ENCODE results near the gene SKAP1. TPM values are rescaled to one million over a fixed set of nuclear protein-coding genes. Genes with fewer than 3 reads are reported as not detected.
"Not testable (repeated sequence)": the region's sequence is repeated elsewhere in the genome, so short reads cannot be mapped to it uniquely, and the experiment has no call there.

Gene SKAP1
- total and polyA plus RNA-seq, 2 of the 13 experiments (the other 11 are each of a cell fraction or from before 2014, with no cell fraction given) = 0.21 TPM; not detected in 1

- H3K4me1 ChIP-seq (ENCODE audit: insufficient read depth, low read length); H3K4me2 ChIP-seq (ENCODE audit: low read depth, low read length); ATAC-seq; H3K4me3 ChIP-seq (replicated peaks in 1 of 3; ENCODE audit: insufficient read depth in 1 of 3, low read depth in 2 of 3, low read length in 3 of 3); H3K9me3 ChIP-seq (ENCODE audit: low read length); H3K9ac ChIP-seq (ENCODE audit: insufficient read depth, low read depth, low read length); H3K27me3 ChIP-seq (ENCODE audit: control insufficient read depth in 1 of 2, insufficient read depth in 2 of 2, low read length in 2 of 2); DNase-seq (ENCODE audit: low spot score); CTCF ChIA-PET (ENCODE audit: low intra/inter-chr PET ratio, low total read pairs); H4K20me1 ChIP-seq (ENCODE audit: insufficient read depth, low read length); H3K36me3 ChIP-seq (replicated peaks in 1 of 2; ENCODE audit: control insufficient read depth in 1 of 2, insufficient read depth in 2 of 2, low read length in 2 of 2); in situ Hi-C loops (cut with HindIII; ENCODE audit: extremely low pct_ligation_motif_present, low pct_unique_long_range_greater_than_20kb); BruUV-seq (replicated peaks); FAIRE-seq; H3K27ac ChIP-seq (ENCODE audit: extremely low read length, insufficient read depth, low read length); POLR2A ChIA-PET; H2AFZ ChIP-seq (ENCODE audit: low read length); H3K79me2 ChIP-seq (ENCODE audit: insufficient read depth, low read length): not testable (repeated sequence)
- WGBS (ENCODE audit: low lambda C conversion rate) = 17% methylated on average over 2 of the region's 2 CpGs
- TF ChIP-seq ATM (IDR thresholded peaks at IDR 0.05; ENCODE audit: borderline replicate concordance) = 0 out of 2 replicates have a peak, but pooled peaks have one; percentile 55
- intact Hi-C loops (cut with micrococcal nuclease; ENCODE audit: unreplicated experiment) = loop anchor here (10.0 kb wide), 1 partner anchor 183 kb away; no protein-coding TSS in a partner anchor
Measured at GRCh38 chr17:48337903-48338302, 92.1 kb downstream of the SKAP1 start.

- Histone ChIP-seq H3K4me2 (ENCODE audit: low read depth, low read length) (no peak overlapping the region), H3K9ac (ENCODE audit: insufficient read depth, low read depth, low read length) (no peak overlapping the region), H3K79me2 (ENCODE audit: insufficient read depth, low read length) (no peaks in the 10 kb centered on the region), H3K4me1 (ENCODE audit: insufficient read depth, low read length) (no peaks in the 10 kb centered on the region), H3K27me3 (ENCODE audit: control insufficient read depth in 1 of 2, insufficient read depth in 2 of 2, low read length in 2 of 2) (no peaks in the 10 kb centered on the region; a peak in 1 of 5 replicates), H3K4me3 (replicated peaks in 1 of 3; ENCODE audit: insufficient read depth in 1 of 3, low read depth in 2 of 3, low read length in 3 of 3) (no peak overlapping the region), H4K20me1 (ENCODE audit: insufficient read depth, low read length) (no peaks in the 10 kb centered on the region), H3K36me3 (replicated peaks in 1 of 2; ENCODE audit: control insufficient read depth in 1 of 2, insufficient read depth in 2 of 2, low read length in 2 of 2) (no peaks in the 10 kb centered on the region), H2AFZ (ENCODE audit: low read length) (no peak overlapping the region), H3K9me3 (ENCODE audit: low read length) (no peaks in the 10 kb centered on the region), H3K27ac (ENCODE audit: extremely low read length, insufficient read depth, low read length) (no peak overlapping the region)
- no TSS peak for BruUV-seq (replicated peaks)
- no peak for ATAC-seq
- FAIRE-seq = no peak
- intact Hi-C loops (cut with micrococcal nuclease; ENCODE audit: unreplicated experiment) (loop anchor here (1.0 to 10.0 kb wide), 3 partner anchors 182 to 281 kb away; no protein-coding TSS in a partner anchor), in situ Hi-C loops (cut with HindIII; ENCODE audit: extremely low pct_ligation_motif_present, low pct_unique_long_range_greater_than_20kb) (no loop called here)
- WGBS (ENCODE audit: low lambda C conversion rate) = 0% methylated on average over 2 of the region's 2 CpGs
- DNase-seq (ENCODE audit: low spot score) = no peak
- POLR2A ChIA-PET = no interaction called here
- CTCF ChIA-PET (ENCODE audit: low intra/inter-chr PET ratio, low total read pairs) = interaction anchor here (2.4 kb wide), 1 partner anchor 282 kb away, joined by 10 read pairs; no protein-coding TSS in a partner anchor
- no peak for TF ChIP-seq ZNF761 (CRISPR knock-in tag; conservative IDR thresholded peaks at IDR 0.05)
- TF ChIP-seq HHEX (CRISPR knock-in tag; IDR thresholded peaks at IDR 0.05) = no peak
- no peak for TF ChIP-seq SYNCRIP (IDR thresholded peaks at IDR 0.05; ENCODE audit: insufficient read depth, low read depth, low read length)
- no peak for TF ChIP-seq ZNF776 (CRISPR knock-in tag; IDR thresholded peaks at IDR 0.05)
- no peak for TF ChIP-seq SCMH1 (CRISPR knock-in tag; IDR thresholded peaks at IDR 0.05; ENCODE audit: borderline replicate concordance)
- TF ChIP-seq SOX6 (IDR thresholded peaks at IDR 0.05) = no peak
- no peak for TF ChIP-seq SOX6 (CRISPR knock-in tag; IDR thresholded peaks at IDR 0.05)
- TF ChIP-seq ATF5 (CRISPR knock-in tag; IDR thresholded peaks at IDR 0.05; ENCODE audit: low read depth) = no peak
- no peak for TF ChIP-seq XBP1 (CRISPR knock-in tag; IDR thresholded peaks at IDR 0.05)
- TF ChIP-seq IKZF4 (CRISPR knock-in tag; IDR thresholded peaks at IDR 0.05; ENCODE audit: borderline replicate concordance, low read depth, not compliant biosample characterization) = no peak
- no peak for TF ChIP-seq ZUFSP (CRISPR knock-in tag; IDR thresholded peaks at IDR 0.05; ENCODE audit: borderline replicate concordance)
- no peak for TF ChIP-seq ZNF777 (CRISPR knock-in tag; IDR thresholded peaks at IDR 0.05)
- TF ChIP-seq RBM22 (optimal IDR thresholded peaks at IDR 0.05; ENCODE audit: low read length) = no peak
- no peak for TF ChIP-seq ZSCAN9 (CRISPR knock-in tag; IDR thresholded peaks at IDR 0.05; ENCODE audit: borderline replicate concordance)
- no peak for TF ChIP-seq CREM (IDR thresholded peaks at IDR 0.05)
- no peak for TF ChIP-seq CREM (CRISPR knock-in tag; IDR thresholded peaks at IDR 0.05)
Measured at GRCh38 chr17:48336986-48337385, 93.0 kb downstream of the SKAP1 start.

Data from HepG2 (cell line).